A549 (cell line): ENCODE results near the gene NAGPA.
"Not testable (repeated sequence)": the region's sequence is repeated elsewhere in the genome, so short reads cannot be mapped to it uniquely, and the experiment has no call there.

Experiments used
- CHD4 ChIP-seq: fragments of 200-600 bp; sonication (generic); IDR thresholded peaks from 2 replicates; pipeline ENCODE4 v1.6.1; 2016; ENCODE audit warnings: antibody characterized with exemption, mild to moderate bottlenecking, borderline replicate concordance
- EP300 ChIP-seq, 2 experiments: fragments of >200 bp; sonication (Bioruptor Twin); formaldehyde crosslinking; IDR thresholded peaks; 2 replicates in 1 of 2; 3 replicates in 1 of 2; pipeline ENCODE4 v1.6.1; 2016 to 2017
- MAZ ChIP-seq: fragments of 150-350 bp; IDR thresholded peaks from 2 replicates; pipeline ENCODE4 v1.6.1; 2014; ENCODE audit warnings: antibody characterized with exemption, low read depth, low read length, borderline replicate concordance
- RAD21 ChIP-seq, 2 experiments: fragments of >200 bp in 1 of 2; sonication (Bioruptor Twin) in 1 of 2; formaldehyde crosslinking in 1 of 2; IDR thresholded peaks in 1 of 2; conservative IDR thresholded peaks in 1 of 2; 2 replicates in 1 of 2; 3 replicates in 1 of 2; pipeline ENCODE4 v1.6.1; 2012 to 2018; ENCODE audit warnings: inconsistent platforms in 1 of 2
- SMC3 ChIP-seq: fragments of >200 bp; sonication (Bioruptor Twin); formaldehyde crosslinking; IDR thresholded peaks from 3 replicates; pipeline ENCODE4 v1.6.1; 2018; ENCODE audit warnings: inconsistent platforms
- SREBF2 ChIP-seq: fragments of 450-650 bp; IDR thresholded peaks from 2 replicates; pipeline ENCODE4 v1.6.1; 2014; ENCODE audit warnings: mild to moderate bottlenecking, moderate library complexity
- TF ChIP-seq, protein P1 (sequence below): fragments of >200 bp; sonication (Bioruptor Twin); formaldehyde crosslinking; IDR thresholded peaks from 3 replicates; pipeline ENCODE4 v1.5.1; 2016
- TF ChIP-seq, protein P2 (sequence below): fragments of 450-650 bp; IDR thresholded peaks from 2 replicates; pipeline ENCODE4 v1.6.1; 2014; ENCODE audit warnings: antibody characterized with exemption
- TF ChIP-seq, protein P3 (sequence below): fragments of 150-350 bp; IDR thresholded peaks from 2 replicates; pipeline ENCODE4 v1.6.1; 2014; ENCODE audit warnings: low read depth, mild to moderate bottlenecking, low read length

DNA sequence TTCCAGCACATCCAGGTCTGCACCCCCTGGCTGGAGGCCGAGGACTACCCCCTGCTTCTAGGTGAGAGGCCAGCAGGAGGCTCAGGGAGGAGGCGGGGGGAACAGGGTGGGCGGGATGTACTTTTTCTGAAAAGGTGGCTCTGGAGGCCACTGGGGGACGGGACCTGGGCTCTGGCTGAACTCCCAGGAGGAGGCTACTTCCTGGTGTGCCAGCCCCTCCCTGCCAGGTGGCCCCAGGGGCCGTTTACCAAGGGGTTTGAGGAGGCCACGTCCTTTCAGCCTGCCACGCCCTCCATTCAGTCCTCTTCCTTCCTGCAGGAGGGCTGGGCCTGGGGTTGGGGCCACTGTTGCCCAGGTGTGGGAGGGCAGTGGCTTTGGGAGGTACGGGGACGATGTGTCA, 47.3 kb upstream of the NAGPA start:
- not testable (repeated sequence) for TF ChIP-seq RAD21 (conservative IDR thresholded peaks at IDR 0.05 in 1 of 2, IDR thresholded peaks at IDR 0.05 in 1 of 2); SMC3; EP300 (IDR thresholded peaks at IDR 0.05); CHD4; SREBF2; MAZ
- TF ChIP-seq, protein P1, sequence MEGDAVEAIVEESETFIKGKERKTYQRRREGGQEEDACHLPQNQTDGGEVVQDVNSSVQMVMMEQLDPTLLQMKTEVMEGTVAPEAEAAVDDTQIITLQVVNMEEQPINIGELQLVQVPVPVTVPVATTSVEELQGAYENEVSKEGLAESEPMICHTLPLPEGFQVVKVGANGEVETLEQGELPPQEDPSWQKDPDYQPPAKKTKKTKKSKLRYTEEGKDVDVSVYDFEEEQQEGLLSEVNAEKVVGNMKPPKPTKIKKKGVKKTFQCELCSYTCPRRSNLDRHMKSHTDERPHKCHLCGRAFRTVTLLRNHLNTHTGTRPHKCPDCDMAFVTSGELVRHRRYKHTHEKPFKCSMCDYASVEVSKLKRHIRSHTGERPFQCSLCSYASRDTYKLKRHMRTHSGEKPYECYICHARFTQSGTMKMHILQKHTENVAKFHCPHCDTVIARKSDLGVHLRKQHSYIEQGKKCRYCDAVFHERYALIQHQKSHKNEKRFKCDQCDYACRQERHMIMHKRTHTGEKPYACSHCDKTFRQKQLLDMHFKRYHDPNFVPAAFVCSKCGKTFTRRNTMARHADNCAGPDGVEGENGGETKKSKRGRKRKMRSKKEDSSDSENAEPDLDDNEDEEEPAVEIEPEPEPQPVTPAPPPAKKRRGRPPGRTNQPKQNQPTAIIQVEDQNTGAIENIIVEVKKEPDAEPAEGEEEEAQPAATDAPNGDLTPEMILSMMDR, result not testable (repeated sequence)
- TF ChIP-seq, protein P2, sequence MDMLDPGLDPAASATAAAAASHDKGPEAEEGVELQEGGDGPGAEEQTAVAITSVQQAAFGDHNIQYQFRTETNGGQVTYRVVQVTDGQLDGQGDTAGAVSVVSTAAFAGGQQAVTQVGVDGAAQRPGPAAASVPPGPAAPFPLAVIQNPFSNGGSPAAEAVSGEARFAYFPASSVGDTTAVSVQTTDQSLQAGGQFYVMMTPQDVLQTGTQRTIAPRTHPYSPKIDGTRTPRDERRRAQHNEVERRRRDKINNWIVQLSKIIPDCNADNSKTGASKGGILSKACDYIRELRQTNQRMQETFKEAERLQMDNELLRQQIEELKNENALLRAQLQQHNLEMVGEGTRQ, result not testable (repeated sequence)
- TF ChIP-seq, protein P3, sequence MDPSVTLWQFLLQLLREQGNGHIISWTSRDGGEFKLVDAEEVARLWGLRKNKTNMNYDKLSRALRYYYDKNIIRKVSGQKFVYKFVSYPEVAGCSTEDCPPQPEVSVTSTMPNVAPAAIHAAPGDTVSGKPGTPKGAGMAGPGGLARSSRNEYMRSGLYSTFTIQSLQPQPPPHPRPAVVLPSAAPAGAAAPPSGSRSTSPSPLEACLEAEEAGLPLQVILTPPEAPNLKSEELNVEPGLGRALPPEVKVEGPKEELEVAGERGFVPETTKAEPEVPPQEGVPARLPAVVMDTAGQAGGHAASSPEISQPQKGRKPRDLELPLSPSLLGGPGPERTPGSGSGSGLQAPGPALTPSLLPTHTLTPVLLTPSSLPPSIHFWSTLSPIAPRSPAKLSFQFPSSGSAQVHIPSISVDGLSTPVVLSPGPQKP, result not testable (repeated sequence)
